NCI-H526 (cell line): ENCODE measurements around the gene MTA1.
A peak's percentile ranks its signal among the peaks of the same experiment; 100 is the strongest.

ENCODE experiments used
- DNase-seq, 2 experiments: peaks; one replicate each; lab custom pipeline; 2025; lab: John Stamatoyannopoulos, UW

Gene MTA1

GRCh38 chr14:105487986-105488777 is 68.6 kb downstream of the MTA1 start:
- DNase-seq = no peak

DNA sequence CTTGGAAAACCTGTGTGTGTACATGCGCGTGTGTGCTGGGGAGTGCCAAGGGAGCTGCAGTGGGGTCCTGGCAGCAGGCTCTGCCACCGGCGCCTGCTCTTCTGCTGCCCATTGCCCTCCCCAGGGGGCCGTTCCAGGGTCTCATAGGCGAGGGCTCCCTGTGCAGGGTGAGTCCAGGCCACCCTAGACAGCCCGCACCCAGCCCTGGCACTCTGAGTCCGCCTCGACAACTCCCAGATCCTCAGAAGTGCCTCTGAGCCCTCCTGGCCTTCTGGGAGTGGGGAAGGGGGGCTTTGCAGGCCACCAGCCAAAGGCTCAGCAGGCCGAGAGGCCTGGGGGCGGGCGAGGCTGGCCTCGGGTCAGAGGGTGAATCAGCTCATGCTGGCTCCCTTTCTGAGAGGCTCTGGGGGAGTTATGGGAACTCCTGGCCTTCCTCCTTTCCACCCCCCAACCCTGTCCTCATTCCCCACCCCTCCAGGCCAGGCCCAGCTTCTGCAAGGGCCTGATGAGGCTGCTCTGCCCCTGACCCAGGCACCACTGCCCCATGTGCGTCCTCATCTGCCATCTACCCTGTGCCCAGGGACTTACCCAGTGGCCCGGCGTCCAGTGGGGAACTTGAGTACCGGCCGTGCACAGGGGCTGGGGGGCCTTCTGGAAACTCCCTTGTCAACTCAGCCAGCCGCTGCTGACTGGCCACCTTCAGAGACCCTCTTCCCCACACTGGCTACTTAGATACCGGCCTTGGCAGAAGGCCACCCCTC is 69.3 kb downstream of the MTA1 start:
- DNase-seq = no peak

DNA sequence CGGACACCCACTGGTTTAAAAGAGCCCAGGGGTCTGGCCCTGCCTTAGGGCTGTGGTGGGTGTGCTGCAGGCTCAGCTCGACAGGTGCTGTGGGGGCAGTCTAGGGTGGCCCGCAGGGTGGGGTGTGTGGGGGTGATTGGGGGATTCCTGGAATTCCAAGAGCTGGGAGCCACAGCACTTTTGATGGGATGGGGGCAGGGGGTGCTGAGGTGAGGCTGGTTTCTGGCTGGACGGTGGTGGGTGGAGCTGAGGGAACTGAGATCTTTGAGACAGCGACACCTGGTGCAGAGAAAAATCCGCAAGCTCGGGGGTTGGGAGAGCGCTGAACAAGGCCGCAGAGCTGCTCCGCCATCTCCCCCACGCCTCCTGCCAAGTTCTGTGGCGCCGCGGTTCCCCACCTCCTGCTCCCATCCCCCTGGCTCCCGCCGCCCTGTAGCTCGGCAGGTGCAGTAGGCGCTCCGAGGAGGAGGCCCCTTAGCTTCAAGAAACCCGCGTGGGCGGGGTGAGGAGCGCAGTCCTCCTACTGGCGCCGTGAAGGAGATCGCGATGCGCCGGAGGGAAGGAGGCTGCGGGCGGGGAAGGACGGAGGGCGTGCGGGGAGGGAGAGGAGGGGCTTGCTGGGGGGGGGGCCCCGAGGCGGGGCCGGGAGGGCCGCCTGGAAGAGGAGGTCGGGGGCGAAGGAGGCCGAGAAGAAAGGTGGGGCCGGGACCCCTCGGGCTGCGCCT is 70.1 kb downstream of the MTA1 start:
- peak; percentile 80 to 93 for DNase-seq

DNA sequence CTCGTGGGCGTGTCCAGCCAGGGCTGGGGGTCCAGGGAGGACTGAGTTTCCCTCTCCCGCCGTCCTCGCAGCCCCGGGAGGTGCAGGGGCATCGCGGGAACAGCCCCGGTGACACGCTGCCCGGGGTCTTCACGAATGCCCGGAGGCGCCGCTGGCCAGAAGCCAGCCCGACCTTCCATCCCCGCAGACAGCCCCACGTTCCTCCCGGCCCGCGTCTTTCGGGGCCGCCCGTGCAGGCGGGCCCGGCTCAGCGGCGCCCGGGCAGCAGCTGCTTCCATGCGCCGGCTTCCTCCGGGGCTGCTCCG is 70.6 kb downstream of the MTA1 start:
- DNase-seq = no peak

GRCh38 chr14:105490572-105491365 is 71.1 kb downstream of the MTA1 start, which contains the start of gene TEDC1:
TSS of gene TEDC1 (plus strand) at chr14:105491246. CDS start at chr14:105491376, 130 bp downstream.
- DNase-seq = peak; percentile 100

DNA sequence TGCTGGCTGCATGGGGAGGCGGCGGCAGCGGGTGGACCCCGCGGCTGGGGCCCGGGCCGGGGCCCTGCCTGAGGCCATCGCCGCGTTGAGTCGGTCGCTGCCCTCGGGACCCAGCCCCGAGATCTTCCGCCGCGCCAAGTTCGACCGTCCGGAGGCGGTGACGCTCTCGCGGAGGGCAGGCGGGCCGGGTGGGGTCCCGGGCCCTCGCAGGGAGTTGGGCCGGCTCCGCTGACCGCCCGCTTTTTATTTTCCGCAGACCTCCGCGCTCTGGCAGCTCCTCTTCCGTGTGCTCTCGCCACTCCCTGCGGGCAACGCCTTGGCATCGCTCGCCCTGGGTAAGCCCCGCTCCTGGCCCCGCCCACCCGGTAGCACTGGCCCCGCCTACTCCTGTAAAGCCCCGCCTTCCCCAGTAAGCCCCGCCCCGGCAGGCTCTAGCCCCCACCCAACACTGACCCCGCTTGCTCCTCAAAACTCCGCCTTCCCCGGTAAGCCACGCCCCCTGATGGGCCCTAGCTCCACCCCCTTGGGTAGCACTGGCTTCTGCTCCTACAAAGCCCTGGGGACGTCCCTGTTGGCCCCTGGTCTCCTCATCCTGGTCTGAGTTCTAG is 71.8 kb downstream of the MTA1 start:
- DNase-seq = peak; percentile 62 to 77

DNA sequence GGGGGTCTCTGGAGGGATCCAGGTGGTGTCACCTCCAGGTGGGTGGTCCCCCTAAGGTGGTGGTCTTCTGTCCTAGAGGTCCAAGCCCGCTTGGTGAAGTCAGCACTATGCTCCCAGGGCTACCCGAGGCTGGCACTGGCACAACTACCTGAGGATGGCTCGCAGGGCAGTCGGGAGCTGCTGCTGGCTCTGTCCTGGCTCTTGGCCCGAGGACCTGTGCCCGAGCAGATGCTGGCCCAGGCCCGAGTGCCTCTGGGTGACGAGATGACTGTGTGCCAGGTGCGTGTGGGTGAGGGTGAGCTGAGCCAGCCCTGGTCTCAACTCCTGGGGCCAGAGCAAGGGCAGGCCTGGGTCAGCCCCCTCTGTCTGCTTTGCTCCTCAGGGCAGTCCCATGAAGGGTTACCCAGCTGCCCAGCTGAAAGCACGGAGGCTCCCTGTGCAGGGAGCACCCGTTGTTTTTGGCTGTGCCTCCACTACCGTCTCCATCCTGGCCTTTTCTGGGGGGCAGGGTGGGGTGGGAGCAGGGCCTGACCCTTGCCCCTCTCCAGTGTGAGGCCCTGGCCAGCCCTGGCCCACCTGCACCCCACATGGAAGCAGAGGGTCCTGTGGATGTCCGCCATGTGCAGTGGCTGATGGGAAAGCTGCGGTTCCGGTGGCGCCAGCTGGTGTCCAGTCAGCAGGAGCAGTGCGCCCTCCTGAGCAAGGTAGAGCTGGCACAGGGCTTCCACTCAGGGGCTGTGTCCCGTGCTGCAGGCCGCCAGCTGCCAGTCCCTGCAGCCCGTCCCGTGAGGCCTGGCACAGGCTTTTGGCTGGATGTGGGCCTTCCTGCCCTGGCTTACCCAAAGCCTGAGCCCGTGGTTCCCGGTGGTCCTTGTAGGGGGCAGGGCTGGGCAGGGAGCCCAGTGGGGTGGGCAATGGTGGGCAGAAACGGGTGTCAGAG is 72.7 kb downstream of the MTA1 start:
- DNase-seq = no peak

GRCh38 chr14:105492971-105493871 is 73.6 kb downstream of the MTA1 start:
- DNase-seq = no peak

DNA sequence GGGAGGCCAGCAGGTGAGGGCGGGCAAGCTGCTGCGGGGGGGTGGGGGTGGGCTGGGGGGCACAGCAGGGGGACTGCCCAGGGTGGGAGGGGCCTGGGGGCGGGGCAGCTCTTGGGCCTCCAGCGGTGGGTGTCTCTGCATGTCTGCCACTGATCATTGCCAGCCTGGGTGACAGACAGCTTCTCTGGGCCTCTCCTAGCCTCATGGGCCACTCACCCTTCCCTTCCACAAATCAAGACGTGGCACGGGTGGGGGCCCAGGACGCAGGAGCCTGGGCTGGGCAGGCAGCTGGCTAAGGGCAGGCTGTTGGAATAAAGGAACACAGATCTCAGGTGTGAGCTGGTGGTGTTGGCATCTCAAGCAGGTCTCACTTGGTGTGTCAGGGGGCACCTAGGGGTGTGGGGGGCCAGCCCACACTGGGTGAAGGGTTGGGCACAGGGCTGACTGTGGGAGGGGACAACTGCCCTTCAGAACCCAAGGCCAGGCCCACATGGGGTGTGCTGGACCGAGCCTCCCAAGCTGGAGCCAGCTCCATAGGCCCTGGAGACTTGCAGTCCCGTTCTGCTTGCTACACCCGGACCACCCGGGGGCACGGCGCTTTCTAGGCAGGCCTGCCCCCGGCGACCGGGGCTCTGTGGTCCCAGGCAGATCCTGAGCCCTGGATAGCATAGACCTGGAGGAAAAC is 74.4 kb downstream of the MTA1 start:
- DNase-seq = no peak

DNA sequence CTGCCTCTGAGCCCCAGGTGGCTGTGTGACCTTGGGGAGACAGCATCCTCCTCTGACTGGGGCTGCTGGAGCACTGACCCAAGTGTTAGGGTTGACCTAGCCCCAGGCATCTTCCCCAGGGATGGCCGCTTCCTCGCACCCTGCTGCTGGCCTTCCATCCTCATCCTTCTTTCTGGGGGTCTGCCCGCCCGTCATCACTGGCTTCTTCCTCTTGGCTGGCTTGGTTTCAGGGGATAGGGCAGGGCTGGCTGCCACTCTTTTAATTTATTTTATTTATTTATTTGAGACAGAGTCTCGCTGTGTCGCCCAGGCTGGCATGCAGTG is 74.9 kb downstream of the MTA1 start:
- no peak for DNase-seq

DNA sequence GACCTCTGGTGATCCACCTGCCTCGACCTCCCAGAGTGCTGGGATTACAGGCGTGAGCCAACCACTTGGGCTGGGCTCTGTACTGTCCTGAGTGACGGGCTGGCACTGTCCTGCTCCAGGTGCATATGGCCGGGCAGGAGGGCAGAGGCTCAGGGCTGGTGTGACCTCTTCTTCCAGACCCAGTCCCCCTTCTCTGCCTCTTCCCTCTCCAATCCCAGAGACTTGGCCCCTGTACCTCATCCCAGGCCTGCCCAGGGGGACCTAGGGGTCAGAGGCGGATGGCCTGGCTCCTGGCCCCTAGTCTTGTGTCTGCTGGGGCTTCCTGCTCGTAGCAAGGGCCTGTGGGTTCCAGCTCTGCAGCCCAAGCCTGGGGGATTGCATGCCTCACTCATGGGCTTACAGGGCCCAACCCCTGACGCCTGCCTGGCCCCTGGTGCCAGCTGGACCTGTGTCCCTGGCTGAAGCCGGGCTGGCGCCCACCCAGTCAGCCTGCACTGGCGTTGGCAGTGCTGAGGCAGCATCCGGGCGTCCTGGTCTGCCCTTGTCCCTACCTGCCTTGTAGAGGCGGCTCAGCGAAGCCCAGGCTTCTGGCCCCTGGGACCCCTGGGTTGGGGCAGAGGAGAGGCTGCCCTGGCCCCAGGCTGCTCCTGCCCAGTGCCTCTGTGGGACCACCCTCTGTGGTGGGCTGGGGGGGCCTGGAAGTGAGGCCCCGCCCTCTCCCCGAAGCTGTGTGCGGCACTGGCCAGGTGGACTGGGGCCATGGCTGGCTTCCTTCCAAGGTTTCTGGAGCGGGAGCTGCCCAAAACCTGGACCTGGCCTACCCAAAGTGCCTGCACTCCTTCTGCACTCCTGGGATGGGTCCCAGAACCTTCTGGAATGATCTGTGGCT is 75.7 kb downstream of the MTA1 start:
- no peak for DNase-seq

GRCh38 chr14:105495990-105496830 is 76.6 kb downstream of the MTA1 start:
- DNase-seq = no peak

GRCh38 chr14:105496831-105497591 is 77.4 kb downstream of the MTA1 start:
- no peak for DNase-seq

DNA sequence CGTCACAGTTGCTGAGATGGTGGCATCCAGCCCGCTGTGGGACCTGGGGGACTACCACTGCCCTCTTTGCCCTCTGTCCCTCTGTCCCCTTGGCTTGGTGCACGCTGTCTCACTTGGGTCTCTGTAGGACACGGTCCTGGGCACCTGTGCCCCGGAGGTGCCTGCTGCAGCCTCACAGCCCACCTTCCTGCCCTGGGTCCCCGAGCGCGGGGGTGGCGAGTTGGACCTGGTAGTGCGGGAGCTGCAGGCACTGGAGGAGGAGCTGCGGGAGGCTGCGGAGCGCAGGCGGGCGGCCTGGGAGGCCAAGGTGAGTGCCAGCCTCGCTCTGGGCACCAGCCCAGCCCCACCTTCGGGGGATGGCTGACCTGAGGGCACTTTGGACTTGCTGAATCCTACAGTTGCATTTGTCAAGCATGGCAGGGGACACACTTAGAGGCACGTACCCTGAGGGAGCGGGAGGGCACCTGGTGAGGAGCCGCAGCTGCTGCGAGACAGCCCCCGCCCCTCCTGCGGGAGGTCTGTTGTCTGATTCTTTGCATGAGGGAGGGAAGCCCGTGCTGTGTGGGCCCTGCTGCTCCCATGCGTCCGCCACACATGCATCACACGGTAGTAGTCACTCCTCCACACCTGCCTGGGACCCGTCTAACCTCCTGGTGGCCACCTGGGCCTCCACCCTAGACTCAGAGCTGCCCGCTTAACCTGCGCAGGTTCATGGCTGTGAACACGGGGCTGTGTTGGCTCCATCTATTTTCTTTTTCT is 78.2 kb downstream of the MTA1 start:
- DNase-seq = no peak
